Mucosa of descending colon (tissue), 3 donors: ENCODE data around the gene ANKAR. TPM values are rescaled to one million over a fixed set of nuclear protein-coding genes. Genes with fewer than 3 reads are reported as not detected.
A peak's percentile ranks its signal among the peaks of the same experiment; 100 is the strongest.
"Not testable (repeated sequence)": the region's sequence is repeated elsewhere in the genome, so short reads cannot be mapped to it uniquely, and the experiment has no call there.

ENCODE experiments used
- ATAC-seq: fragments of 200-7000 bp; cut with Tn5 transposase; one replicate; pipeline ENCODE4 v1.9.1; 2020; ENCODE audit warnings: mild to moderate bottlenecking, moderate library complexity
- DNase-seq, 3 donors: peaks; one replicate each; pipeline ENCODE4 v3.0.0-alpha.2; 2020
- H3K36me3 ChIP-seq: fragments of 200-600 bp; one replicate; pipeline ENCODE4 v1.8.0; 2021; ENCODE audit warnings: low read depth, mild to moderate bottlenecking
- H3K4me1 ChIP-seq: fragments of 200-600 bp; one replicate; pipeline ENCODE4 v1.8.0; 2021; ENCODE audit warnings: low read depth, mild to moderate bottlenecking
- H3K4me3 ChIP-seq: fragments of 200-600 bp; one replicate; pipeline ENCODE4 v1.8.0; 2021; ENCODE audit warnings: mild to moderate bottlenecking
- H3K9me3 ChIP-seq: fragments of 200-600 bp; one replicate; pipeline ENCODE4 v1.8.0; 2021; ENCODE audit warnings: mild to moderate bottlenecking
- intact Hi-C, 2 donors: fragments of 100-400 bp; cut with DNase I in 1 of 2; cut with micrococcal nuclease in 1 of 2; formaldehyde crosslinking; loops; one replicate each; pipeline versions ENCODE4 v1.11.0 to v1.11.1; 2022; cut with DNase I, micrococcal nuclease
- total RNA-seq, 3 donors: library from RNA; stranded (reverse); fragmentation: NEBNext Ultra II Directional in 2 of 3; extraction: Animal tissue kit (Norgen Biotek cat#: 25700) in 2 of 3; gene quantifications; one replicate each; pipeline versions ENCODE4 v1.2.1 to v1.2.4, GENCODE V29; 2021 to 2023
- TF ChIP-seq, protein P1 (sequence below): fragments of 200-600 bp; IDR thresholded peaks from one replicate; pipeline ENCODE4 v1.8.0; 2022; ENCODE audit warnings: antibody characterized with exemption, mild to moderate bottlenecking
- donor health status: DM: no; HTN: no; CAD: no; lungs with moderate emphysema.
- donor health status: DM: no; HTN: no; CAD: no.
- donor health status: DM: no; HTN: yes; CAD: no.

The ANKAR gene
- total RNA-seq, 3 donors from 2014 or later: 7.8 to 14.2 (median 14.1) TPM

DNA sequence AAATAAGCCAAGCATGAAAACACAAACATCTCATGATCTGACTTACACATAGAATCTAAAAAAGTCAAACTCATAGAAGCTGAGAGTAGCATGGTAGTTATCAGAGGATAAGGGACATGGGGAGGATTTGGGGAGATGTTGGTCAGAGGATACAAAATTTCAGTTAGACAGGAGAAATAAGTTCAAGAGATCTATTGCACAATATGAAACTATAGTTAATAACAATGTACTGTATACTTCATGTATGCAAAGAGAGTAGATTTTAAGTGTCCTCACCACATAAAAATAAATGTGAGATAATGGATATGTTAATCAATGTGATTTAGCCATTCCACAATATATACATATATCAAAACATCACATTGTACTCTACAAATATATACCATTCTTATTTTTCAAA lies 23.2 kb upstream of the ANKAR start:
- DNase-seq: no peak
- intact Hi-C loops: no loop called here
- Histone ChIP-seq H3K4me3 (no peak overlapping the region), H3K4me1 (no peaks in the 10 kb centered on the region), H3K36me3 (no peaks in the 10 kb centered on the region), H3K9me3 (no peaks in the 10 kb centered on the region)
- no peak for ATAC-seq
- TF ChIP-seq, protein P1, sequence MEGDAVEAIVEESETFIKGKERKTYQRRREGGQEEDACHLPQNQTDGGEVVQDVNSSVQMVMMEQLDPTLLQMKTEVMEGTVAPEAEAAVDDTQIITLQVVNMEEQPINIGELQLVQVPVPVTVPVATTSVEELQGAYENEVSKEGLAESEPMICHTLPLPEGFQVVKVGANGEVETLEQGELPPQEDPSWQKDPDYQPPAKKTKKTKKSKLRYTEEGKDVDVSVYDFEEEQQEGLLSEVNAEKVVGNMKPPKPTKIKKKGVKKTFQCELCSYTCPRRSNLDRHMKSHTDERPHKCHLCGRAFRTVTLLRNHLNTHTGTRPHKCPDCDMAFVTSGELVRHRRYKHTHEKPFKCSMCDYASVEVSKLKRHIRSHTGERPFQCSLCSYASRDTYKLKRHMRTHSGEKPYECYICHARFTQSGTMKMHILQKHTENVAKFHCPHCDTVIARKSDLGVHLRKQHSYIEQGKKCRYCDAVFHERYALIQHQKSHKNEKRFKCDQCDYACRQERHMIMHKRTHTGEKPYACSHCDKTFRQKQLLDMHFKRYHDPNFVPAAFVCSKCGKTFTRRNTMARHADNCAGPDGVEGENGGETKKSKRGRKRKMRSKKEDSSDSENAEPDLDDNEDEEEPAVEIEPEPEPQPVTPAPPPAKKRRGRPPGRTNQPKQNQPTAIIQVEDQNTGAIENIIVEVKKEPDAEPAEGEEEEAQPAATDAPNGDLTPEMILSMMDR: no peak

DNA sequence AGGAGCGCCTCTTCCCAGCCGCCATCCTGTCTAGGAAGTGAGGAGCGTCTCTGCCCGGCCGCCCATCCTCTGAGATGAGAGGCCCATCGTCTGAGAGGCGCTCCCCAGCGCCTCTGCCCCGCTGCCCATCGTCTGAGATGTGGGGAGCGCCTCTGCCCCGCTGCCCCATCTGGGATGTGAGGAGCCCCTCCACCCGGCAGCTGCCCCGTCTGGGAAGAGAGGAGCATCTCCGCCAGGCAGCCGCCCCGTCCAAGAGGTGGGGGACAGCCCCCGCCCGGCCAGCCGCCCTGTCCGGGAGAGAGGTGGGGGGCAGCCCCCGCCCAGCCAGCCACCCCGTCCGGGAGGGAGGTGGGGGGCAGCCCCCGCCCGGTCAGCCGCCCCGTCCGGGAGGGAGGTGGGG lies 21.0 kb upstream of the ANKAR start:
- H3K4me3 ChIP-seq, intact Hi-C loops, H3K9me3 ChIP-seq, DNase-seq, H3K36me3 ChIP-seq, ATAC-seq, H3K4me1 ChIP-seq: not testable (repeated sequence)

DNA sequence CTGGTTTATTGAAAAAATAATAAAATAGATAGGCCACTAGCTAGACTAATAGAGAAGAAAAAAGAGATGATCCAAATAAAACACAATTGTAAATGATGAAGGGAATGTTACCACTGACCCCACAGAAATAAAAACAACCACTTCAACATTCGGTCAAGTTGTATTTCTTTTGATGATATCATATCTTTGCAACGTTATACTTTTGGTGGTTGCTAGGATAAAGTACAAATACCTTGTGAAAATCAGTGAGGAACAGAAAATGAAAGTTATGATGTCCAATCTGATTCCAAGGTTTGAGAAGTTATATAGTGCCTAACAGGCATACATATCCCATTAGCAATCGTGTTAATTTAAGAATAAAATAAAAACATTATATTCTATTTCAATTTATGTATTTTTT lies 19.8 kb upstream of the ANKAR start:
- H3K4me1 ChIP-seq: no peaks in the 10 kb centered on the region
- H3K4me3 ChIP-seq: no peak overlapping the region
- DNase-seq: no peak
- H3K9me3 ChIP-seq: no peaks in the 10 kb centered on the region
- no peaks in the 10 kb centered on the region for H3K36me3 ChIP-seq
- ATAC-seq: no peak
- intact Hi-C loops: no loop called here
- TF ChIP-seq, protein P1: no peak

DNA sequence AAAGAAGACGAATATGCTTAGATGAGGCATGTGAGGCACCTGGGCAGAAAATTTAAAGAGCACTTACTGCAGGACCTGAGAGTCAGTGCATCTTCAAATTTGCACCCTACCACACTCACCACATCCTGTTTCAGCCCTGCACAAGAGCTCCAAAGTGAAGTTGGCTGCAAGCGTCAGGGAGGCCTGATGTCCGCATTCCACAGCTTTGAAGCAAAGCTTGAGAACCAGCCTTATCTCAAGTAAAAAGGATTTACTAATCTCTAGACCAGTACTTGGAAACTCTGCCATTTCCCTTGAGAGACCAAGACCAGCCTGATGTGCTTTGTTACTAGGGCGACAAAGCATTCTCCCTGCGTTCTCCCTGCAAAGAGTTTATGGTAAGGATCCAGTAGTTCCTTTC lies 16.6 kb upstream of the ANKAR start:
- DNase-seq (peak in 2 of 3 donors; percentile 42 to 53), ATAC-seq (peak; percentile 35)
- no peaks in the 10 kb centered on the region for H3K36me3 ChIP-seq
- TF ChIP-seq, protein P1: no peak
- H3K4me3 ChIP-seq: no peak overlapping the region
- intact Hi-C loops: no loop called here
- H3K4me1 ChIP-seq: peaks cover 7% of the 10 kb centered on the region
- H3K9me3 ChIP-seq: no peaks in the 10 kb centered on the region

DNA sequence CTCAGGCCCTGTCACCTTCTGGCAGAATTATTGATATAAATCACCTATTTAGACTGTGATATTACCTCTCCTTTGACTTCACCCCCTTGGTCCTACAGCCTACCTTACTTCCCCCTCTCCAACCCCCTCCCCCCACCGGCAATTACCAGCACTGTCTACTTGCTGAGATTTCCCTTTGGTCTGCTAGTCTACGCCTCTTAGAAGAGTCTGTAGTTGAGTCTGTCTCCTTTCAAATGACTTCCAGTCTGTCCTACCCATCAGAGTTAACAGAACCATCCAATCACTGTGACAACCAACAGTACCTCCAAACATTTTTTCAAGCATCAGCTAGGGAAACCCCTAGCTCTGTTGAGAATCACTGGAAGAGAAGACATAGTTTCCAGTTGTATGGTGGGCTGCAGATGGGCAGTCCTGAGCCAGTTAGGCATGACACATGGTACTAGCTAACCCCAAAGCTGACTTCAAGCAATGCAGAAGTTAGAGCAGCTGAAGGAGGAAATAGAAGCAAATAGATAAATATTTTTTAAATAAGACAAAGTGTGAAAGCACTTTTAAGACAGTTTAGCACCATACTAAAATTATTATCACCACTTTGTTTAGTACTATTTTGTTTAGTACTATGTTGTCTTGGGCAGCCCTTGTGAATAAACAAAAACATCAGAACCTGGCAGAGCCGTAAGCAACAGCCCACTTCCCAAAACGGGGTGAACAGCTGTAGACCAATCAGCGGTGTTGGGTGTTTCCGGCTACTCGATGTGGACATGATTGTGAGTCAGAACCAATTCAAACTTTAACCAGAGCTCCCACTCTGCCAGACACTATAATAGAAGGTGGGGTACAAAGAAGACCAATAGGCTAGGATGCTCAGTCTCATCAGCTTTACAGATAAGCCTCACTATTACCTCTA lies 15.9 kb upstream of the ANKAR start:
- intact Hi-C loops: no loop called here
- Histone ChIP-seq H3K9me3 (no peaks in the 10 kb centered on the region), H3K4me1 (peaks cover 7% of the 10 kb centered on the region), H3K4me3 (no peak overlapping the region), H3K36me3 (no peaks in the 10 kb centered on the region)
- TF ChIP-seq, protein P1: no peak
- ATAC-seq: no peak
- DNase-seq: no peak

DNA sequence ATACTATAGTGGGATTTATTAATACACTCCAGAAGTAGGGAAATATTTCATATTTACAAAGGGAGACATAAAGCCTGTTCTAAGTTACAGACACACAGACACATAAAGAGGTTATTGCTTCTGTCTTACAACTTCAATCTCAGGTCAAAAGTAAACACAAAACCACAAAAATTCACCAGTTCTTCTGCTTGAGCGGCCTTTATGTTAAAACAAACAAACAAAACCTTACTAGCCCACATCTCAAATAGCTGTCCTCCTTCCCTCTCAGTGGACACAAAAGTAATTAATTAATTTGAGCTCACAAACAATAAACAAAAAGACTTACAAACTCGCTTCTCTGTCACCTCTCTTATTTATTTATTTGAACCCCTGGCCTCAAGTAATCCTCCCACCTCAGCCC lies 14.7 kb upstream of the ANKAR start:
- TF ChIP-seq, protein P1: no peak
- no peak for ATAC-seq
- no peak overlapping the region for H3K4me3 ChIP-seq
- no peak for DNase-seq
- H3K36me3 ChIP-seq: no peaks in the 10 kb centered on the region
- no peaks in the 10 kb centered on the region for H3K9me3 ChIP-seq
- intact Hi-C loops: loop anchor here in 1 of 2 donors (5.0 to 10.0 kb wide), 2 partner anchors 38 to 105 kb away; partner anchors contain the start of gene OSGEPL1
- H3K4me1 ChIP-seq: peaks cover 7% of the 10 kb centered on the region
